Kidney (tissue), 14 donors: ENCODE measurements around the gene LYST. TPM values are rescaled to one million over a fixed set of nuclear protein-coding genes. Genes with fewer than 3 reads are reported as not detected.

Source experiments
- DNase-seq, 5 donors: peaks; one replicate each; pipeline ENCODE4 v3.0.0-alpha.2; 2013 to 2020
- FAIRE-seq: peaks from 2 replicates; lab custom pipeline; 2012; peaks lifted over from hg19 to GRCh38; lab: Jason Lieb, UNC
- H3K27ac ChIP-seq, 2 donors: one replicate each; pipeline ENCODE4 v1.7.0; 2013; ENCODE audit warnings: low read depth in 2 of 2, low read length in 2 of 2, inconsistent platforms in 1 of 2
- H3K27me3 ChIP-seq: one replicate; pipeline ENCODE4 v1.7.1; 2013; ENCODE audit warnings: low read length, inconsistent platforms; ENCODE audit not compliant: control insufficient read depth, insufficient read depth
- H3K36me3 ChIP-seq, 3 donors: one replicate each; pipeline versions ENCODE4 v1.7.0 to v1.7.1; 2013; ENCODE audit warnings: low read length in 3 of 3, control low read depth in 1 of 3, inconsistent platforms in 1 of 3; ENCODE audit not compliant: insufficient read depth in 3 of 3, control insufficient read depth in 2 of 3
- H3K4me1 ChIP-seq, 3 donors: one replicate each; pipeline versions ENCODE4 v1.7.0 to v1.7.1; 2013; ENCODE audit warnings: low read length in 3 of 3, inconsistent platforms in 1 of 3, low read depth in 1 of 3; ENCODE audit not compliant: control insufficient read depth in 2 of 3, insufficient read depth in 2 of 3
- H3K4me3 ChIP-seq, 3 donors: one replicate each; pipeline versions ENCODE4 v1.7.0 to v1.8.1; 2013; ENCODE audit warnings: low read length in 3 of 3, control low read depth in 1 of 3, inconsistent platforms in 1 of 3
- H3K9ac ChIP-seq, 3 donors: one replicate each; pipeline versions ENCODE4 v1.7.0 to v1.7.1; 2013; ENCODE audit warnings: low read length in 3 of 3, control low read depth in 1 of 3, inconsistent platforms in 1 of 3
- H3K9me3 ChIP-seq, 3 donors: one replicate each; pipeline versions ENCODE4 v1.7.0 to v1.7.1; 2013; ENCODE audit warnings: low read length in 3 of 3, control low read depth in 1 of 3, inconsistent platforms in 1 of 3; ENCODE audit not compliant: control insufficient read depth in 2 of 3, insufficient read depth in 1 of 3
- intact Hi-C: fragments of 100-400 bp; cut with DNase I; formaldehyde crosslinking; loops from one replicate; pipeline ENCODE4 v1.11.1; 2022
- polyA plus RNA-seq: library from polyadenylated mRNA; stranded (reverse); fragments of 350-450 nt; fragmentation: Illumina TruSeq; extraction: RNeasy Lipid Tissue Mini Kit (QIAGEN cat#74804); gene quantifications from one replicate; pipeline ENCODE4 v1.2.3, GENCODE V29; 2014; ENCODE audit warnings: low read depth, low replicate concordance; ENCODE audit not compliant: insufficient read depth
- total RNA-seq: library from RNA; stranded (reverse); fragmentation: NEBNext Ultra II Directional; extraction: Animal tissue kit (Norgen Biotek cat#: 25700); gene quantifications from one replicate; pipeline ENCODE4 v1.2.1, GENCODE V29; 2021
- TF ChIP-seq, protein P1 (sequence below): IDR thresholded peaks from 3 replicates; pipeline ENCODE4 v1.5.1; 2012; ENCODE audit warnings: mild to moderate bottlenecking, moderate library complexity, borderline replicate concordance; ENCODE audit not compliant: insufficient read depth; ENCODE audit errors: extremely low read depth
- donor health status: control.
- donor health status: control.
- donor health status: control.
- donor health status: control.
- donor health status: control.
- donor health status: DM: yes; HTN: yes; CAD: no.
- donor health status: Normal renal cell carcinoma (clear cell type).

LYST gene
- total and polyA plus RNA-seq, 2 donors from 2014 or later: 4.6 to 30.3 TPM

GRCh38 chr1:235703506-235703905, 163.2 kb downstream of the LYST start:
- Histone ChIP-seq H3K36me3 (peaks cover 0 to 12% (median 10%) of the 10 kb centered on the region in 3 donors), H3K27ac (no peak overlapping the region), H3K9ac (no peak overlapping the region), H3K27me3 (no peaks in the 10 kb centered on the region), H3K9me3 (no peaks in the 10 kb centered on the region), H3K4me1 (no peaks in the 10 kb centered on the region), H3K4me3 (no peak overlapping the region)
- TF ChIP-seq, protein P1, sequence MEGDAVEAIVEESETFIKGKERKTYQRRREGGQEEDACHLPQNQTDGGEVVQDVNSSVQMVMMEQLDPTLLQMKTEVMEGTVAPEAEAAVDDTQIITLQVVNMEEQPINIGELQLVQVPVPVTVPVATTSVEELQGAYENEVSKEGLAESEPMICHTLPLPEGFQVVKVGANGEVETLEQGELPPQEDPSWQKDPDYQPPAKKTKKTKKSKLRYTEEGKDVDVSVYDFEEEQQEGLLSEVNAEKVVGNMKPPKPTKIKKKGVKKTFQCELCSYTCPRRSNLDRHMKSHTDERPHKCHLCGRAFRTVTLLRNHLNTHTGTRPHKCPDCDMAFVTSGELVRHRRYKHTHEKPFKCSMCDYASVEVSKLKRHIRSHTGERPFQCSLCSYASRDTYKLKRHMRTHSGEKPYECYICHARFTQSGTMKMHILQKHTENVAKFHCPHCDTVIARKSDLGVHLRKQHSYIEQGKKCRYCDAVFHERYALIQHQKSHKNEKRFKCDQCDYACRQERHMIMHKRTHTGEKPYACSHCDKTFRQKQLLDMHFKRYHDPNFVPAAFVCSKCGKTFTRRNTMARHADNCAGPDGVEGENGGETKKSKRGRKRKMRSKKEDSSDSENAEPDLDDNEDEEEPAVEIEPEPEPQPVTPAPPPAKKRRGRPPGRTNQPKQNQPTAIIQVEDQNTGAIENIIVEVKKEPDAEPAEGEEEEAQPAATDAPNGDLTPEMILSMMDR: no peak
- DNase-seq (no peak), FAIRE-seq (no peak)
- intact Hi-C loops: no loop called here

- H3K4me3 ChIP-seq: no peak overlapping the region
- H3K9ac ChIP-seq: no peak overlapping the region
- no peaks in the 10 kb centered on the region for H3K9me3 ChIP-seq
- no peak overlapping the region for H3K27ac ChIP-seq
- intact Hi-C loops: no loop called here
- TF ChIP-seq, protein P1: no peak
- FAIRE-seq: no peak
- no peaks in the 10 kb centered on the region for H3K4me1 ChIP-seq
- H3K27me3 ChIP-seq: no peaks in the 10 kb centered on the region
- no peak for DNase-seq
- peaks cover 0 to 10% (median 8%) of the 10 kb centered on the region in 3 donors for H3K36me3 ChIP-seq
Measured at GRCh38 chr1:235702412-235702811, 164.3 kb downstream of the LYST start.

DNA sequence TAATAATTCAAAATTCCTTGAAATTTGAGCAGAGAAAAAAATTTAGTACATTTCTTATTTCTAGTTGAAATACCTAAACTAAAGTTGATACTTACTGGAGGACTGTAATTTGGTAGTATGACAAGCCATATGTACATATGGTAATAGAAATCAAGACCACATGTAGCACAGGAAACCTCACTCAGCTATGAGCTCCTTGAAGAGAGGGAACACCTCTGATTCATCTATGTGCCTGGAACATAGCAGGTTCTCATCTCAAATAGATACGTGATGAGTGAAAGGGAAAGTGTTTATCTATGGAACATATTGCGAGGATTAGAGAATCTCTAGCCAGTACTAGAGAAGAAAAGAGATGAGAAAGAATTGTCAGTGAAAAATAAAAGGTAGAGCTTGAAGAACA, 169.2 kb downstream of the LYST start:
- FAIRE-seq: no peak
- no peaks in the 10 kb centered on the region for H3K9me3 ChIP-seq
- H3K27ac ChIP-seq: no peak overlapping the region
- no peaks in the 10 kb centered on the region for H3K4me1 ChIP-seq
- intact Hi-C loops: no loop called here
- H3K36me3 ChIP-seq: peaks cover 0 to 17% (median 13%) of the 10 kb centered on the region in 3 donors
- no peak overlapping the region for H3K9ac ChIP-seq
- DNase-seq: no peak
- no peaks in the 10 kb centered on the region for H3K27me3 ChIP-seq
- H3K4me3 ChIP-seq: no peak overlapping the region
- TF ChIP-seq, protein P1: no peak

- Histone ChIP-seq H3K4me1 (no peaks in the 10 kb centered on the region), H3K9ac (no peak overlapping the region), H3K36me3 (peaks cover 0 to 3% (median 0%) of the 10 kb centered on the region in 3 donors), H3K4me3 (no peak overlapping the region), H3K27ac (no peak overlapping the region), H3K9me3 (no peaks in the 10 kb centered on the region), H3K27me3 (no peaks in the 10 kb centered on the region)
- TF ChIP-seq, protein P1: no peak
- intact Hi-C loops: no loop called here
- no peak for FAIRE-seq
- no peak for DNase-seq
Measured at GRCh38 chr1:235689356-235689755, 177.3 kb downstream of the LYST start.
